H7 (cell line): ENCODE data around the gene PLEKHO1. TPM values are rescaled to one million over a fixed set of nuclear protein-coding genes. Genes with fewer than 3 reads are reported as not detected.
A peak's percentile ranks its signal among the peaks of the same experiment; 100 is the strongest.

Source experiments
- DNase-seq: peaks from one replicate; pipeline ENCODE4 v3.0.0; 2012
- H3K27me3 ChIP-seq: 2 replicates; pipeline ENCODE4 v1.6.0; 2011; ENCODE audit warnings: mild to moderate bottlenecking, low read length; ENCODE audit not compliant: control insufficient read depth, insufficient read depth
- H3K36me3 ChIP-seq: replicated peaks from 2 replicates; pipeline ENCODE4 v1.5.1; 2011; ENCODE audit warnings: low read length; ENCODE audit not compliant: control insufficient read depth, insufficient read depth
- H3K4me3 ChIP-seq: 2 replicates; pipeline ENCODE4 v1.5.1; 2011; ENCODE audit warnings: low read depth, mild to moderate bottlenecking, control low read depth, low read length, moderate library complexity; ENCODE audit not compliant: insufficient read depth
- total RNA-seq: library from RNA; depleted of rRNA; stranded (reverse); fragments of >200 nt; shearing (Covaris generic); gene quantifications from 2 replicates; pipeline ENCODE4 v1.2.3, GENCODE V29; 2014; rRNA removed

The PLEKHO1 gene, protein sequence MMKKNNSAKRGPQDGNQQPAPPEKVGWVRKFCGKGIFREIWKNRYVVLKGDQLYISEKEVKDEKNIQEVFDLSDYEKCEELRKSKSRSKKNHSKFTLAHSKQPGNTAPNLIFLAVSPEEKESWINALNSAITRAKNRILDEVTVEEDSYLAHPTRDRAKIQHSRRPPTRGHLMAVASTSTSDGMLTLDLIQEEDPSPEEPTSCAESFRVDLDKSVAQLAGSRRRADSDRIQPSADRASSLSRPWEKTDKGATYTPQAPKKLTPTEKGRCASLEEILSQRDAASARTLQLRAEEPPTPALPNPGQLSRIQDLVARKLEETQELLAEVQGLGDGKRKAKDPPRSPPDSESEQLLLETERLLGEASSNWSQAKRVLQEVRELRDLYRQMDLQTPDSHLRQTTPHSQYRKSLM
- 69.5 and 85.9 TPM in 2 replicates for total RNA-seq

DNA sequence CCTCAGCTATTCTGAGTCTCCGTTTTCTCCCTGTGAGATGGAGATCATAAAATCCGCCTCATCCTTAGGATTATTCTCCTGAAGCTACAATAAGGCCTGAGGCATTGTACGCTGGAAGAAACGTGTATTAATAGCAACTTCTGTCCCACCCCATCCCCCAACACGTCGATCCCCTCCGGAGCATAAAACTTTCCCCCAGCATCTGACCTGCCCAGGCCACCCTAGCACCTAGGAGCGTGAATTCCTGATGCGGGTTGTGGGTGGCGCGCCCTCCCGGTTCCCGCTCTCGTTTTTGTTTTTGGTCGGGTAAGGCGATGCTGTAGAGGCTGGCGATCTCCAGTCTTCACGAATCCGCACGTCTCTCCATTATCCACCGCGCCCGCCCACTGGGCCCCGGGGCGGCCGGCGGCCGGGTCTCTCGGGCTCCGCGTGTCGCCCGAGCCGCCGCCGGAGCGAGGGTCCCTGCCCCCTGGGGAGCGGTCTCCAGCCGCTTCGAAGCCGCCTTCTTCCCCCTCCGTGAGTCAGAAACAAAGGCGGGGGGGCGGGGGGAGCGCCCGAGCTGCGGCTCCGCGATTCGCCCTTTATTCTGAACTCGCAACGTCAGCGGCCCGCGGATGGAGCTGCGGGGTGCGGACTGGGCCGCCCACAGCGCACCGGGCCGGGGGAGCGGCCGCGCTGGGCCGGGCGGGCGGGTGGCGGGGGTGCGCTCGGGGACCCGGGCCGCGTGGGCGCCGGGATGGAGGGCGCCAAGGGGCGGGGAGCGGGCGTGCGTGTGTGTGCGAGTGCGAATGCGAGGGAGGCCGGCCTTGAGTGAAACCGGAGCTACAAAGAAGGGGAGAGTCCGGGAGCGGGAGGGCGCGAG lies at the start of gene PLEKHO1:
TSS of gene PLEKHO1 (plus strand) at position 646 of the 862 bp plus-strand sequence. CDS start 342 bp downstream, outside the sequence.
- DNase-seq = peak; percentile 86
- peaks cover 3% of the 10 kb centered on the region; the same call in 1 of the 2 replicates for H3K27me3 ChIP-seq
- H3K36me3 ChIP-seq = peaks cover 9% of the 10 kb centered on the region
- peak within 1 kb of the TSS; percentile 73 for H3K4me3 ChIP-seq

DNA sequence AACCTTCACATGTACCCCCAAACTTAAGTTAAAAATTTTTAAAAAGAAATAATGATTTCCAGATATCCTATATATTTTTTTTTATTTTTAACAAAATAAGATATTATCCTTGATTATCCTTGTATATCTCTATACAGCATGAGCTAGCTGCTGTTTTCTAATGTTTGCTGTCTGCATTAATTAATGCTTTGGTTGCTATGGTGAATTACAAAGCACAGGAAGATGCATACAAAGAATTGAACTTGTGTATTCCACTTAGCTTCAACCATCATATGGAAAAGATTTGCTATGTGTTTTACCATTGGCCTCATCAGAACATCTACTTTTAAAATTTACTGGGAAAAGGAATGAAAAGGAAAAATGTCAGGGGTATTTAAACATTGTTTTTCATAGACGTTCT lies 46.7 kb upstream of the PLEKHO1 start:
- Histone ChIP-seq H3K27me3 (no peaks in the 10 kb centered on the region), H3K36me3 (no peaks in the 10 kb centered on the region), H3K4me3 (no peak overlapping the region)
- no peak for DNase-seq

DNA sequence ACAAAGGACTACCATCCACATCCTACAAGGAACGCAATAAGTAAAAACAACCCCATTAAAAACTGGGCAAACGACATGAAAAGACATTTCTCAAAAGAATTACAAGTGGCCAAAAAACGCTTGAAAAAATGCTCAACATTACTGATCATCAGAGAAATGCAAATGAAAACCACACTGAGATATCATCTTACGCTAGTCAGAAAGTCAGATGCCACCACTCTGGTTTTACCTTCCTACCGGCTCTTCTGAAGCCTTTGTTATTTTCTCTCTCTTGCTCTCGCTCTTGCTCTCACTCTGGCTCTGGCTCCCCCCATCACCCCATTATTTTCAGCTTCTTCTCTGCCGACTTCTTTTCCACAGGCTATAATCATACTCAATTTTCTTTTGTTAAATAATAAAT lies 43.4 kb upstream of the PLEKHO1 start:
- Histone ChIP-seq H3K27me3 (no peaks in the 10 kb centered on the region), H3K4me3 (no peak overlapping the region), H3K36me3 (no peaks in the 10 kb centered on the region)
- no peak for DNase-seq

DNA sequence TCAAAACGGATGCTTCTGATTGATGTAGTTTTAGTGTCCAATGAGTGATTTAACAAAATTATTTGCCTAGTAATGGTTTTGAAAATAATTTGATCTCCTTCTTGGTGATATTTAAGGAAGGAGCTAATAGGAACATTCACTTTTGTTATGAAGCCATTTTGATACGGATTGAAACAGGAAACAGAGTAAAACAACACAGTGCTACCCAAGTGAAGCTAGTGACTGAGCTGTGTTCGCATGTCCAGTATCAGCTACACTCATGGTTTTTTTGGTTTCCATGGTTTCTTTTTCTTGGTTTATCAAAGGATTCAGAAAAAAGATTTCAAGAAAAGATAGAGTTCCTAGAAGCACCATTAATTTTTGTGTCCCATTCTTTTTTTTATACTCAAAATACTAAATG lies 40.1 kb upstream of the PLEKHO1 start:
- DNase-seq = no peak
- Histone ChIP-seq H3K27me3 (no peaks in the 10 kb centered on the region), H3K4me3 (no peak overlapping the region), H3K36me3 (no peaks in the 10 kb centered on the region)

DNA sequence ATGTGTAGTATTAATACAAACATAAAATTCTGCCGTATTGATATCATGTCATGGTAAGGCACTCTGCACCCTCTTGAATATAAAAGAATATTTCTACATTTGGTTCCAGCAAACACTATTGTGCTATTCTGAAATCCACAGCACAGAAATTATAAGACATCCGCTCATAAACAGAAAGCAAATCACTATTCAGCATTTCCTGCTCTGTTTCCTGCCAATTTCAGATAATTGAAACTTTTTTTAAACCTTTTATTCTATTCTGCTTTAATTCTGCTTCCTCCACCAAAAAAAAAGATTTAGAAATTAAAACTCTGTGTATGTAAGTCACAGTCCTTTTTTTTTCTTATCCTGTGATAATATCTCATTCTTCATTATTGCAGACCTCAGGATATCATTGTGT lies 39.6 kb upstream of the PLEKHO1 start:
- H3K27me3 ChIP-seq = no peaks in the 10 kb centered on the region
- no peak for DNase-seq
- H3K36me3 ChIP-seq = no peaks in the 10 kb centered on the region
- no peak overlapping the region for H3K4me3 ChIP-seq

DNA sequence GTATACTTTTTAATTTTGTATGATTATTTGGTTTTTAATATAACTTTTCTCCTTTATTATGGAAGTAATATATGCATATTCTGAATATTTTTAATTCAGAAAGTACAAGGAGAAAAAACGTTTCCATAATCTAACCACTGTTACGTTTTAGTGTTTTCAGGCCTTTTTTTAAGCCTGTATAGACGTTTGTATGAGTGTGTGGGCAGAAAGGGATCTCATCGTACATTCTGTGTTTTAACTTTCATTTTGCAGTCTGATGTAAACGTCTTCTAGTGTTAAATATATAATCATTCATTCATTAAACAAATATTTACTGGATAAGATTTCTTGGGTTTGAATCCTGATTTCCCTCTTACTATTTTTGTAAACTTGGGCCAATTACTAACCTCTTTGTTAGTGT lies 38.0 kb upstream of the PLEKHO1 start:
- no peak overlapping the region for H3K4me3 ChIP-seq
- DNase-seq = no peak
- no peaks in the 10 kb centered on the region for H3K27me3 ChIP-seq
- H3K36me3 ChIP-seq = no peaks in the 10 kb centered on the region

DNA sequence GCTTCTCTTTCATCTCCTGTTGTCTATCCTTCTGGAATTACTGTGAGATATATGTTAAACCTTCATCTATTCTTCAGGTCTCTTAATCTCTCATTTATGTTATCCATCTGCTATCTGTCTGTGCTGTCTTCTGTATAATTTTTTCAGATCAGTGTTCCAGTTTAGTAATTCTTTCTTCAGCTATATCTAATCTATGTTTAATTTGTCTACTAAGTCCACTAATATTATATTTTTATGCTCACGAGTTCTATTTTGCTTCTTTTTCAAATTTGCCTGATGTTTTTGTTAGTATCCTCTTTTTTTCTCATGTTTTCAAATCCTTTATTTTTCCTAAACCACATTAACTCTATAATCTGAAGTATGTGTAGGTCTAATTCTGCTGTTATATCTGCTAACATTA lies 34.6 kb upstream of the PLEKHO1 start:
- no peaks in the 10 kb centered on the region for H3K36me3 ChIP-seq
- H3K4me3 ChIP-seq = no peak overlapping the region
- DNase-seq = no peak
- H3K27me3 ChIP-seq = no peaks in the 10 kb centered on the region

DNA sequence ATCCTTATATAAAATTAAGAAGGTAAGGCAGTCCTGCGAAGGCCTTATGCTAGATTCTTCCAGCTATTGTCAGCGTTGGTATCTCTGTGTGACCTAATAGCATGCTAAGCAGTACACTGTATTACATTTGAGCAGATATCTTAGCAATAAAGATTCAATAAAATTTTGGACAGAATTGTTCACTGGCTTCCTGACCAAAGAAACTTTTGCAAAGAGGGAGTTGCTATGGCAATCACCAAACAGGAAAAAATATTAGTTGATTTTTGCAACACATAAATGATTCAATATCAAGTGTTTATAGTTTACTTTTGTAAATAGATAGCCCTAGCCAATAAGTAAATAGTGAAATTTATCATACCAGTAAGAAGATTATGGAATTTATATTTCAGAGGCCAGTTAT lies 31.0 kb upstream of the PLEKHO1 start:
- no peaks in the 10 kb centered on the region for H3K27me3 ChIP-seq
- DNase-seq = no peak
- H3K36me3 ChIP-seq = no peaks in the 10 kb centered on the region
- H3K4me3 ChIP-seq = no peak overlapping the region

DNA sequence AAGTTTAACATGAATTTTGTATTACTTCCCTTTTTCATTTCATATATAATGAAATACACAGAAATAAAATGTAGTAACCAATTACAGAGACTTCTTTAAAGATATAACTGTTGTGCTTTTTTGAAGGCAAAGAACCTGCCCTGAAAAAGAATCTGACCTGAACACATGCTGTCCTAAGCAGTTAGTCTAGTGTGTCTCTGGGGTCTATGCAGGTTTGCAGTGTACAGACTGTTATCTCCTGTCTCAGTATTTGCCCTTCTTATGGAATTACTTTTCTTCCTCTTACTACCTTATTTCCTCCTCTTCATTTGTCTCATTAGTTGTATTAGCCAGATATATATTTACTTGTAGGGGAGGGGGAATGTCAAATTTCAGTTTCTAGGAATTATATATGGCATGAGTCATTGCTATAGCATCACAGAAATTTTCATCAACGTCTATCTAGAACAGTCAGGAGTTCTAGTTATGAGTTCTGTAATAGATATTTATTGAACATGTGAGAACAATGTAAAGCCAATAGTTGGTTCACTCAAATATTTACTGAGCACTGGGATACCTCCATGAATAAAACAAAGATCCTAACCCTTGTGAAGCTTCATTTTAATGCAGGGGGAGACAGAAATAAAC lies 28.4 kb upstream of the PLEKHO1 start:
- DNase-seq = no peak
- Histone ChIP-seq H3K27me3 (no peaks in the 10 kb centered on the region), H3K4me3 (no peak overlapping the region)

DNA sequence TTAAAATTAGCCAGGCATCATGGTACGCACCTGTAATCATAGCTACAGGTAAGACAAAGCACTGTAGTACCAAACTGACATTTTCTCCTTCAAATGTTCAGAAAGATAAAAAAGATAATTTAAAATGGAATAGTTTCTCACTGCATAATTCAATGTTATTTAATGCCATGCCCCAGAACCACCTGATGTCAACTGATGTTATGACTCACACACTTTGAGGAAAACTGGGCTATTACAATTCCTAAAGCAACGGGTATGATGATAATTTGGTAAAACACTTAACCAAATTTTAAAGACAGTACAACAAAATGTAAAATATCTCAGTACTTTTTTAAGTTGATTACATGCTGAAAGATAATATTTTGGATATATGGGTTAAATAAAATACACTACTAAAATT lies 22.9 kb upstream of the PLEKHO1 start:
- Histone ChIP-seq H3K4me3 (no peak overlapping the region), H3K27me3 (no peaks in the 10 kb centered on the region), H3K36me3 (no peaks in the 10 kb centered on the region)
- DNase-seq = no peak

More for the DNA sequence above, 28.4 kb upstream of the PLEKHO1 start:
- no peaks in the 10 kb centered on the region for H3K36me3 ChIP-seq

DNA sequence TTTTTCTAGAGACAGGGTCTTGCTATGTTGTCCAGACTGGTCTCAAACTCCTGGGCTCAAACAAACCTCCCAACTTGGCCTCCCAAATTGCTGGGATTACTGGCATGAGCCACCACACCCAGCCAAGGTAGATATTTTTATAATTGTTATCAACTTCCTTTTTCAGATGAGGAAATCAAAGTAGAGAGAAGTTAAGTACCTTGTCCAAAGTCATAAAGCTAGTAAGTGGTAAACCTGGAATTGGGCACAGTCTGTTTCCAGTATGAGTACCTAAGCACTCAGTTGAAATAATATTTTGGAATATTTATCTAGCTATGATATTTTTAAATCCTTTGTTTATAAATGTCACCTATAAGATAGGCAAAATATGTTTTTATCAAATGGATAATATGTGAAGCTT lies 22.3 kb upstream of the PLEKHO1 start:
- no peak for DNase-seq
- Histone ChIP-seq H3K4me3 (no peak overlapping the region), H3K27me3 (no peaks in the 10 kb centered on the region), H3K36me3 (no peaks in the 10 kb centered on the region)

DNA sequence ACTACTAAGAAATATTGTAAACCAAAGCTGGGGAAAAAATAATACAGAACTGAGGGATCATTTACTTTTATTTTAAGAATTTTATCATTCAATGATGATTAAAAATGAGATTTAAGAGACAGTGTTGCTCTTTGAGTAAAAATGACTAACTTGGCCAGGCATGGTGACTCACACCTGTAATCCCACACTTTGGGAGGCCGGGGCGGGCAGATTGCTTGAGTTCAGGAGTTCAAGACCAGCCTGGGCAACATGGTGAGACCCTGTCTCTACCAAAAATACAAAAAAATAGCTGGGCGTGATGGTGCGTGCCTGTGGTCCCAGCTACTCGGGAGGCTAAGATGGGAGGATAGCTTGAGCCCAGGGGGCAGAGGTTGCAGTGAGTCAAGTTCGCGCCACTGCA lies 21.8 kb upstream of the PLEKHO1 start:
- Histone ChIP-seq H3K36me3 (no peaks in the 10 kb centered on the region), H3K4me3 (no peak overlapping the region), H3K27me3 (no peaks in the 10 kb centered on the region)
- no peak for DNase-seq

DNA sequence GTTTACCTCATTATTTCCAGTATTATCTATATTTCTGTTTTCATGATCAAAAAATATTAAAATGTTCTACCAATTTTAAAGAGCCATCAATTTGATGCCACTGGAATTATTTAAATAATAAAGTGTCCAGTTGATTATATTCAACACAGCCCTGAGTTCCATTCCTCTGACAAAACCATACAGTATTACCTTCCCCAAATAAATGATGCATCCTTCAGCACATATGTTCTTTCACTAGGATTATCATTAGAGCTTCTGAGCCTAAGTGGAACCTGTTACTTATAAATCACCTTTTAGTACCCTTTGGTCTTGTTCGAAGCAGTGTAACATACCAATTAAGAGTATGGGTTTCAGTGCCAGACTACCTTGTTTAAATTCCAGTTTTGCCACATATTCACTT lies 17.3 kb upstream of the PLEKHO1 start:
- no peak for DNase-seq

DNA sequence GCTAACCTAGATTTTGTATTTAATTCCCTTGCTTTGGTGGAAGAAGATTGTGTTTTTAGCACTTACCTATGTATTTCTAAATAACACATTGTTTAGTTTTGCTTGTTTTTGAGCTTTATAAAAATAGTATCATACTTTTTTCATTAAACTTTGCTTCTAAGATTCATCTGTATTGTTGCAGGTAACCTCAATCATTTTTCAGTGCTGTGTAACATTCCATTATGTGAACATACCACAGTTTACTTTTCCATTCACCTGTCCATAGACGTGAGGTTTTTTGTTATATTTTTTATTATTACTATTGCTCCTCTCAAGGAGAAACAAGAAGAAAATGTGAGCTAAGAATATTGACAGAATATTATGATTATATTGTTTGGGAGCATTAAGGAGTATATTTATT lies 15.2 kb upstream of the PLEKHO1 start:
- no peaks in the 10 kb centered on the region for H3K36me3 ChIP-seq
- no peak overlapping the region for H3K4me3 ChIP-seq
- no peaks in the 10 kb centered on the region for H3K27me3 ChIP-seq
- no peak for DNase-seq

More for the DNA sequence above, 17.3 kb upstream of the PLEKHO1 start:
- Histone ChIP-seq H3K4me3 (no peak overlapping the region), H3K36me3 (no peaks in the 10 kb centered on the region), H3K27me3 (no peaks in the 10 kb centered on the region)
